Measurements from ENCODE around the gene ADGRD2.

GRCh38 chr9:124514125-124514524 is 63.9 kb downstream of the ADGRD2 start:
- no peak for TF ChIP-seq POLR2AphosphoS5 (IDR thresholded peaks at IDR 0.05)
- TF ChIP-seq CTCF (IDR thresholded peaks at IDR 0.05), result no peak

Data from breast epithelium (tissue), 3 donors.